ENCODE results near the gene GPR156. TPM values are rescaled to one million over a fixed set of nuclear protein-coding genes. Genes with fewer than 3 reads are reported as not detected.

Gene GPR156
- total and polyA plus RNA-seq, 12 donors = 0.29 to 1.5 (median 0.59) TPM

GRCh38 chr3:120148187-120148949 is 136.7 kb downstream of the GPR156 start:
- TF ChIP-seq CTCF (IDR thresholded peaks at IDR 0.05) = no peak
- TF ChIP-seq POLR2A (IDR thresholded peaks at IDR 0.05) = no peak
- Histone ChIP-seq H3K4me3 (no peak overlapping the region), H3K36me3 (replicated peaks in 1 of 2) (no peaks in the 10 kb centered on the region), H3K27ac (no peak overlapping the region), H3K4me1 (replicated peaks in 1 of 2) (no peaks in the 10 kb centered on the region), H3K9me3 (replicated peaks in 1 of 3) (no peaks in the 10 kb centered on the region), H3K27me3 (no peaks in the 10 kb centered on the region)
- intact Hi-C loops (cut with DNase I) = no loop called here
- DNase-seq = no peak
- 89 to 95% (median 90%) methylated on average over 3 of the region's 3 CpGs for WGBS, 4 donors

GRCh38 chr3:120147072-120147871 is 137.8 kb downstream of the GPR156 start:
- 66 to 84% (median 76%) methylated on average over 6 of the region's 6 CpGs for WGBS, 4 donors
- Histone ChIP-seq H3K4me3 (no peak overlapping the region), H3K27me3 (no peaks in the 10 kb centered on the region), H3K9me3 (replicated peaks in 1 of 3) (no peaks in the 10 kb centered on the region), H3K4me1 (replicated peaks in 1 of 2) (no peaks in the 10 kb centered on the region), H3K36me3 (replicated peaks in 1 of 2) (no peaks in the 10 kb centered on the region), H3K27ac (peak overlapping the region in 1 of 5 donors; percentile 10)
- no peak for DNase-seq
- TF ChIP-seq CTCF (IDR thresholded peaks at IDR 0.05) (no peak), POLR2A (IDR thresholded peaks at IDR 0.05) (no peak)
- intact Hi-C loops (cut with DNase I) = no loop called here

- WGBS, 4 donors = 72 to 82% (median 79%) methylated on average over 3 of the region's 3 CpGs
- intact Hi-C loops (cut with DNase I) = no loop called here
Observed at GRCh38 chr3:120145542-120146285, 139.3 kb downstream of the GPR156 start.

More at GRCh38 chr3:120145542-120146285, 139.3 kb downstream of the GPR156 start:
- Histone ChIP-seq H3K9me3 (replicated peaks in 1 of 3) (no peaks in the 10 kb centered on the region), H3K4me3 (no peak overlapping the region), H3K27ac (no peak overlapping the region), H3K27me3 (no peaks in the 10 kb centered on the region), H3K4me1 (replicated peaks in 1 of 2) (no peaks in the 10 kb centered on the region), H3K36me3 (replicated peaks in 1 of 2) (no peaks in the 10 kb centered on the region)
- no peak for DNase-seq
- TF ChIP-seq CTCF (IDR thresholded peaks at IDR 0.05) = no peak
- no peak for TF ChIP-seq POLR2A (IDR thresholded peaks at IDR 0.05)

All from adrenal gland (tissue), 12 donors.